Measurements from ENCODE around the gene ICAM3. TPM values are rescaled to one million over a fixed set of nuclear protein-coding genes. Genes with fewer than 3 reads are reported as not detected.

The ICAM3 gene
- polyA plus RNA-seq, 1 of the 3 experiments (the other 2 are of a cell fraction) = 15.6 TPM

GRCh38 chr19:10316229-10317044 lies 23.0 kb downstream of the ICAM3 start (continued):
- TF ChIP-seq FOSL2 (IDR thresholded peaks at IDR 0.05; ENCODE audit: borderline replicate concordance, low read depth) (no peak), CHD2 (IDR thresholded peaks at IDR 0.05; ENCODE audit: low read length, partially characterized antibody) (no peak), NRF1 (IDR thresholded peaks at IDR 0.05; ENCODE audit: low read depth, low read length) (no peak)

GRCh38 chr19:10315335-10316214 lies 23.8 kb downstream of the ICAM3 start, which contains the start of gene FDX2:
Gene FDX2, minus strand, starts transcription at chr19:10316015. Its CDS starts 19 bp downstream, at chr19:10315996.
- no peaks in the 10 kb centered on the region for H3K9me3 ChIP-seq
- H2AFZ ChIP-seq (ENCODE audit: low read depth) = peak within 1 kb of the TSS; percentile 86
- peak; percentile 97 for DNase-seq
- H3K27me3 ChIP-seq (ENCODE audit: insufficient read depth) = no peaks in the 10 kb centered on the region
- peak within 1 kb of the TSS; percentile 68 for H3K9ac ChIP-seq
- ChIA-PET POLR2A (interaction anchor here (1.1 to 1.4 kb wide), 2 partner anchors 10 to 44 kb away, joined by 5 to 8 read pairs; no protein-coding TSS in a partner anchor), CTCF (interaction anchor here (0.5 to 3.2 kb wide), 8 partner anchors 15 to 75 kb away, joined by 3 to 16 read pairs (median 4); partner anchors contain the start of gene ICAM1)
- WGBS (ENCODE audit: low lambda C conversion rate) = 4% methylated on average over 16 of the region's 55 CpGs
- peaks cover 6% of the 10 kb centered on the region for H3F3A ChIP-seq (replicated peaks; ENCODE audit: insufficient read depth)
- peak within 1 kb of the TSS; percentile 73 to 79 for H3K4me3 ChIP-seq (ENCODE audit: low read depth in 2 of 2, low read length in 1 of 2)
- peak within 1 kb of the TSS; percentile 87 for H3K4me2 ChIP-seq
- peaks cover 4 to 19% of the 10 kb centered on the region in 2 experiments for H3K36me3 ChIP-seq (replicated peaks in 1 of 2; ENCODE audit: control insufficient read depth in 1 of 2, insufficient read depth in 2 of 2, low read length in 1 of 2)
- peaks cover 12% of the 10 kb centered on the region; the same call in 1 of the 2 replicates for H3K79me2 ChIP-seq (ENCODE audit: insufficient read depth)
- peaks cover 0 to 17% of the 10 kb centered on the region in 2 experiments; a peak in 1 of 4 replicates for H3K4me1 ChIP-seq (ENCODE audit: control insufficient read depth in 1 of 2, insufficient read depth in 2 of 2, low read depth in 1 of 2, low read length in 1 of 2)
- no peaks in the 10 kb centered on the region for H4K20me1 ChIP-seq (ENCODE audit: insufficient read depth)
- peak within 1 kb of the TSS; percentile 37 to 85 for H3K27ac ChIP-seq (ENCODE audit: low read depth in 2 of 2, low read length in 1 of 2)
- H3K9me2 ChIP-seq = no peaks in the 10 kb centered on the region
- TF ChIP-seq USF1 (IDR thresholded peaks at IDR 0.05; ENCODE audit: borderline replicate concordance, low read depth) (peak; percentile 98), NFIC (IDR thresholded peaks at IDR 0.05; ENCODE audit: borderline replicate concordance) (peak; percentile 23; the same call in 1 of the 2 replicates), JUND (IDR thresholded peaks at IDR 0.05) (no peak; the same call in 1 of the 2 replicates), POLR2AphosphoS5 (IDR thresholded peaks at IDR 0.05; ENCODE audit: low read depth, low read length) (peak; percentile 95), CTCF (IDR thresholded peaks at IDR 0.05) (no peak), ZBTB33 (IDR thresholded peaks at IDR 0.05; ENCODE audit: borderline replicate concordance, low read depth) (no peak), YY1 (IDR thresholded peaks at IDR 0.05; ENCODE audit: low read depth) (peak; percentile 98), TEAD4 (IDR thresholded peaks at IDR 0.05; ENCODE audit: borderline replicate concordance, insufficient read depth) (no peak), FOSL2 (IDR thresholded peaks at IDR 0.05; ENCODE audit: borderline replicate concordance, low read depth) (no peak), EP300 (IDR thresholded peaks at IDR 0.05; ENCODE audit: borderline replicate concordance in 1 of 2, low read depth in 1 of 2, low read length in 1 of 2) (no peak), TCF12 (IDR thresholded peaks at IDR 0.05) (no peak), PBX3 (IDR thresholded peaks at IDR 0.05) (peak; percentile 51), IRF3 (IDR thresholded peaks at IDR 0.05; ENCODE audit: low read depth, low read length) (no peak), RCOR1 (IDR thresholded peaks at IDR 0.05; ENCODE audit: low read length) (no peak)
